Esophagus muscularis mucosa (tissue), 4 donors: ENCODE results near the gene RAPGEF1. TPM values are rescaled to one million over a fixed set of nuclear protein-coding genes. Genes with fewer than 3 reads are reported as not detected.
"Not testable (repeated sequence)": the region's sequence is repeated elsewhere in the genome, so short reads cannot be mapped to it uniquely, and the experiment has no call there.

Source experiments
- DNase-seq: peaks from one replicate; pipeline ENCODE4 v3.0.0-alpha.2; 2017; ENCODE audit errors: extremely low spot score
- H3K27ac ChIP-seq, 4 donors: fragments of 200-600 bp; sonication (generic); replicated peaks in 1 of 4; 1 replicate in 3 of 4; 2 replicates in 1 of 4; pipeline ENCODE4 v1.5.1; 2016 to 2019; ENCODE audit warnings: mild to moderate bottlenecking in 1 of 4
- H3K27me3 ChIP-seq, 4 donors: fragments of 200-600 bp; sonication (generic); one replicate each; pipeline versions ENCODE4 v1.5.1 to v1.6.0; 2016 to 2019
- H3K36me3 ChIP-seq, 4 donors: fragments of 200-600 bp; sonication (generic); one replicate each; pipeline ENCODE4 v1.5.1; 2016 to 2019
- H3K4me1 ChIP-seq, 4 donors: fragments of 200-600 bp; sonication (generic); one replicate each; pipeline ENCODE4 v1.5.1; 2016 to 2019
- H3K4me3 ChIP-seq, 4 donors: fragments of 200-600 bp; sonication (generic); 1 replicate in 2 of 4; 2 replicates in 2 of 4; pipeline ENCODE4 v1.5.1; 2016 to 2019; ENCODE audit warnings: mild to moderate bottlenecking in 4 of 4, moderate library complexity in 1 of 4
- H3K9me3 ChIP-seq, 4 donors: fragments of 200-600 bp; sonication (generic); 1 replicate in 3 of 4; 2 replicates in 1 of 4; pipeline ENCODE4 v1.5.1; 2016 to 2019
- CTCF ChIP-seq, 3 experiments: fragments of 200-600 bp in 2 of 3; fragments of 450-650 bp in 1 of 3; sonication (generic) in 2 of 3; IDR thresholded peaks; one replicate each; pipeline ENCODE4 v1.5.1; 2017 to 2019; ENCODE audit warnings: antibody characterized with exemption in 3 of 3, mild to moderate bottlenecking in 2 of 3, moderate library complexity in 1 of 3
- EP300 ChIP-seq: sonication (generic); formaldehyde crosslinking; IDR thresholded peaks from one replicate; pipeline ENCODE4 v1.6.1; 2017; ENCODE audit warnings: antibody characterized with exemption
- POLR2A ChIP-seq: fragments of 450-650 bp; IDR thresholded peaks from one replicate; pipeline ENCODE4 v1.6.1; 2017; ENCODE audit warnings: antibody characterized with exemption, moderate library complexity, mild to moderate bottlenecking, low read depth
- POLR2AphosphoS5 ChIP-seq, 2 donors: sonication (generic); formaldehyde crosslinking; IDR thresholded peaks; one replicate each; pipeline ENCODE4 v1.6.1; 2017; ENCODE audit warnings: antibody characterized with exemption in 2 of 2
- WGBS: methylation state at CpG from one replicate; pipeline ENCODE4 v1.1.5; 2018; 5-methylcytosine and 5-hydroxymethylcytosine counted together
- intact Hi-C: fragments of 100-400 bp; cut with DNase I; formaldehyde crosslinking; loops from one replicate; pipeline ENCODE4 v1.15.1; 2023
- total RNA-seq, 4 donors: library from RNA; depleted of rRNA; stranded (reverse); fragments of >200 nt; gene quantifications; one replicate each; pipeline versions ENCODE4 v1.1.0 to v1.2.1, GENCODE V29; 2016

Gene RAPGEF1
- total RNA-seq, 4 donors from 2014 or later: 66.6 to 138 (median 101) TPM

DNA sequence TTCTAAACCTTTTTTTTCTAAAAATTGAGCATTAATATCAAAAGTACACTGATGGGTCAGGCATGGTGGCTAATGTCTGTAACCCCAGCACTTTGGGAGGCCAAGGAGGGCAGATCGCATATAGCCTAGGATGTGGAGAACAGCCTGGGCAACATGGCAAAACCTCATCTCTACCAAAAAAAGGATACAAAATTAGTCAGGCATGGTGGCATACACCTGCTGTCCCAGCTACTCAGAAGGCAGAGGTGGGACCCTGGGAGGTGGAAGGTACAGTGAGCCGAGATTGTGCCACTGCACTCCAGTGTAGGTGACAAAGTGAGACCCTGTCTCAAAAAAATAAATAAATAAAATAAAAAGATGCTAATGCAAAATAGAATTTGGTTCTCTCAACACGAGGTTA, 49.4 kb downstream of the RAPGEF1 start:
- H3K27ac ChIP-seq: no peak overlapping the region
- no peaks in the 10 kb centered on the region for H3K36me3 ChIP-seq

GRCh38 chr9:131688377-131688776, 51.5 kb downstream of the RAPGEF1 start:
- Histone ChIP-seq H3K36me3 (no peaks in the 10 kb centered on the region), H3K4me3 (no peak overlapping the region), H3K4me1 (peaks cover 21 to 37% (median 26%) of the 10 kb centered on the region in 4 donors), H3K27ac (no peak overlapping the region), H3K27me3 (no peaks in the 10 kb centered on the region), H3K9me3 (no peaks in the 10 kb centered on the region)
- TF ChIP-seq EP300: no peak
- TF ChIP-seq CTCF (IDR thresholded peaks at IDR 0.05): no peak
- no peak for TF ChIP-seq POLR2AphosphoS5 (IDR thresholded peaks at IDR 0.05)
- 93% methylated on average over 3 of the region's 3 CpGs for WGBS
- intact Hi-C loops: no loop called here
- no peak for DNase-seq

More for the DNA sequence above, 49.4 kb downstream of the RAPGEF1 start:
- H3K4me1 ChIP-seq: peaks cover 31 to 46% (median 37%) of the 10 kb centered on the region in 4 donors
- H3K9me3 ChIP-seq: no peaks in the 10 kb centered on the region
- H3K4me3 ChIP-seq: no peak overlapping the region
- WGBS: 89% methylated on average over 3 of the region's 3 CpGs
- H3K27me3 ChIP-seq: no peaks in the 10 kb centered on the region
- intact Hi-C loops: no loop called here
- no peak for DNase-seq
- TF ChIP-seq POLR2AphosphoS5 (IDR thresholded peaks at IDR 0.05) (no peak), EP300 (no peak), POLR2A (no peak), CTCF (IDR thresholded peaks at IDR 0.05) (no peak)

- 93% methylated on average over 15 of the region's 15 CpGs for WGBS
- intact Hi-C loops: no loop called here
- Histone ChIP-seq H3K4me1 (peaks cover 16 to 33% (median 19%) of the 10 kb centered on the region in 4 donors), H3K9me3 (no peaks in the 10 kb centered on the region), H3K36me3 (no peaks in the 10 kb centered on the region), H3K4me3 (no peak overlapping the region), H3K27me3 (no peaks in the 10 kb centered on the region), H3K27ac (no peak overlapping the region)
- TF ChIP-seq CTCF (IDR thresholded peaks at IDR 0.05) (no peak), POLR2A (no peak), POLR2AphosphoS5 (IDR thresholded peaks at IDR 0.05) (no peak), EP300 (no peak)
- no peak for DNase-seq
These were observed 53.8 kb downstream of the RAPGEF1 start for GRCh38 chr9:131685753-131686706.

DNA sequence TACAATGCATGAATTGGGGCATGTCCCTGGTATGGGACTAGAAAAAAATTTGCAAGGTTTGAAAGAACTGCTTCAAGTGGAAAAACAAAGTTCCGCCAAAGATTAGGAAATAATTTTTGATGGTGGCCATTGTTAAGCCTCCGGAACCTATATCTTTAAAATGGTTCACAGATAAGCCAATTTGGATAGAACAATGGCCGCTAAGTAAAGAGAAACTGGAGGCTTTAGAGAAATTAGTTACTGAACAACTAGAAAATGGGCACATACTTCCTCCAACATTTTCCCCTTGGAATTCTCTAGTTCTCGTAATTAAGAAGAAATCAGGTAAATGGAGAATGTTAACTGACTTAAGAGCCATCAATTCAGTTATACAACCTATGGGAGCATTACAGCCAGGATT, 56.8 kb downstream of the RAPGEF1 start:
- DNase-seq, H3K27me3 ChIP-seq, H3K4me3 ChIP-seq, H3K36me3 ChIP-seq, H3K9me3 ChIP-seq, intact Hi-C loops: not testable (repeated sequence)
- H3K4me1 ChIP-seq: peaks cover 25 to 52% (median 33%) of the 10 kb centered on the region in 4 donors
- peak overlapping the region in 1 of 4 donors; percentile 61 for H3K27ac ChIP-seq
- 93% methylated on average over 4 of the region's 4 CpGs for WGBS

DNA sequence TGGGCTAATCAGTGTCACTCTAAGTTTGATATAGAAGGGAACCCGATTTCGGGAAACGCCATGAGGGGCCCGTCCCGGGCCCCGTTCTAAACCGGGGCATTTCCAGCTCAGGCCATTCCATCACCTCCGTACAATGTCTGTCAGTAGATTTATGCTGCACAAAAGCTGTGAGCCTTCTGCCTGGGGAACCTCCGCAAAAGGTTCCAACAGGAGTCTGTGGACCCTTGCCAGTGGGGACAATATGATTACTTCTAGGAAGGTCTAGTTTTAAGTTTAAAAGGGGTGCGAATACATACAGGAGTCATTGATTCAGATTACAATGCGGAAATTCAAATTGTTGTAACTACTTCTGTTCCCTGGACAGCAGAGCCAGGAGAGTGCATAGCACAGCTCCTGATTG, 57.6 kb downstream of the RAPGEF1 start:
- Histone ChIP-seq H3K4me3 (peak overlapping the region in 3 of 4 donors; percentile 5 to 12 (median 8)), H3K27ac (peak overlapping the region; percentile 36 to 65 (median 54)), H3K9me3 (no peaks in the 10 kb centered on the region), H3K36me3 (no peaks in the 10 kb centered on the region), H3K4me1 (peaks cover 34 to 60% (median 42%) of the 10 kb centered on the region in 4 donors), H3K27me3 (no peaks in the 10 kb centered on the region)
- intact Hi-C loops: no loop called here
- 54% methylated on average over 11 of the region's 11 CpGs for WGBS
- TF ChIP-seq POLR2A (no peak), POLR2AphosphoS5 (IDR thresholded peaks at IDR 0.05) (no peak), CTCF (IDR thresholded peaks at IDR 0.05) (no peak), EP300 (no peak)
- no peak for DNase-seq

DNA sequence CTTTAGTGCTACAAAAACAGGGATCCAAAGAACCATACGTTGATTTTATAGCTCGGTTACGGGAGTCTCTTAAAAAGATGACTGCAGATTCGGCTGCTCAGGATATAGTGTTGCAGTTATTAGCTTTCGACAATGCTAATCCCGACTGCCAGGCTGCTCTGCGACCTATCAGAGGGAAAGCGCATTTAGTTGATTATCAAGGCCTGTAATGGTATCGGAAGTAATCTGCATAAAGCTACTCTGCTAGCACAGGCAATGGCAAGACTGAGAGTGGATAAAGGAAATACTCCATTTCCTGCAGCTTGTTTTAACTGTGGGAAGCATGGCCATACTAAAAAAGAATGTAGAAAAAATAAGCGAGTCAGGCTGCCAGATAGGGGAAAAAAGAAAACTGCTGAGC, 58.0 kb downstream of the RAPGEF1 start:
- Histone ChIP-seq H3K4me1 (peaks cover 38 to 64% (median 46%) of the 10 kb centered on the region in 4 donors), H3K4me3 (peak overlapping the region in 3 of 4 donors; percentile 5 to 12 (median 8)), H3K27ac (peak overlapping the region; percentile 36 to 65 (median 54))
- WGBS: 68% methylated on average over 10 of the region's 10 CpGs
- H3K36me3 ChIP-seq, H3K27me3 ChIP-seq, H3K9me3 ChIP-seq, DNase-seq, intact Hi-C loops: not testable (repeated sequence)

DNA sequence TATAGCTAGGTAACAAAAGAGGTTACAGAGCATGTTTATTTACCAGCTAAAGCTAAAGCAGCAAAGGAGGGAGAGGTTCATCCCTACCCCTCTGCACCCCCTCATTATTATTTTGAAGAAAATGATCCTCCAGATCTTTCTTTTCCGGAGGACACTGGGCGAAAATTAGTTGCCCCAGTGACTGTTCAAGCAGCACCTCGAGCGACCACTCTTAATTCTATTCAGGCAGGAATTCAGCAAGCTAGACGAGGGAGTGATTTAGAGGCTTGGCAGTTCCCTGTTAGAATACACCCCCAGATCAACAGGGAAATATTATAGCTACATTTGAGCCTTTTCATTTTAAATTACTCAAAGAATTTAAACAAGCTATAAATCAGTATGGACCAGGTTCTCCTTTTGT, 58.8 kb downstream of the RAPGEF1 start:
- H3K9me3 ChIP-seq, DNase-seq, H3K4me3 ChIP-seq, H3K27me3 ChIP-seq, H3K36me3 ChIP-seq, intact Hi-C loops: not testable (repeated sequence)
- Histone ChIP-seq H3K4me1 (peaks cover 41 to 67% (median 52%) of the 10 kb centered on the region in 4 donors), H3K27ac (peak overlapping the region in 1 of 4 donors; percentile 18)
- 91% methylated on average over 5 of the region's 5 CpGs for WGBS
